SK-N-MC (cell line): ENCODE data around the gene NOP14.

Source experiments
- EZH2 ChIP-seq: fragments of 200-600 bp; sonication (generic); IDR thresholded peaks from one replicate; pipeline ENCODE4 v1.6.1; 2017; ENCODE audit warnings: antibody characterized with exemption
- POLR2AphosphoS5 ChIP-seq: IDR thresholded peaks from 2 replicates; pipeline ENCODE4 v1.6.1; 2012; ENCODE audit warnings: mild to moderate bottlenecking, low read depth, low read length, borderline replicate concordance

GRCh38 chr4:2924765-2925301 lies 38.4 kb downstream of the NOP14 start:
- TF ChIP-seq POLR2AphosphoS5 = no peak
- no peak for TF ChIP-seq EZH2
